Body of pancreas (tissue), 4 donors: ENCODE measurements around the gene KLHL22.

Experiments used
- POLR2A ChIP-seq, 3 donors: fragments of 450-650 bp; IDR thresholded peaks; one replicate each; pipeline ENCODE4 v1.6.1; 2016; ENCODE audit warnings: antibody characterized with exemption in 3 of 3, mild to moderate bottlenecking in 2 of 3
- TF ChIP-seq, protein P1 (sequence below), 7 experiments: fragments of 450-650 bp in 4 of 7; fragments of 200-600 bp in 3 of 7; sonication (generic) in 3 of 7; IDR thresholded peaks; one replicate each; pipeline ENCODE4 v1.5.1; 2016 to 2019; ENCODE audit warnings: antibody characterized with exemption in 7 of 7

DNA sequence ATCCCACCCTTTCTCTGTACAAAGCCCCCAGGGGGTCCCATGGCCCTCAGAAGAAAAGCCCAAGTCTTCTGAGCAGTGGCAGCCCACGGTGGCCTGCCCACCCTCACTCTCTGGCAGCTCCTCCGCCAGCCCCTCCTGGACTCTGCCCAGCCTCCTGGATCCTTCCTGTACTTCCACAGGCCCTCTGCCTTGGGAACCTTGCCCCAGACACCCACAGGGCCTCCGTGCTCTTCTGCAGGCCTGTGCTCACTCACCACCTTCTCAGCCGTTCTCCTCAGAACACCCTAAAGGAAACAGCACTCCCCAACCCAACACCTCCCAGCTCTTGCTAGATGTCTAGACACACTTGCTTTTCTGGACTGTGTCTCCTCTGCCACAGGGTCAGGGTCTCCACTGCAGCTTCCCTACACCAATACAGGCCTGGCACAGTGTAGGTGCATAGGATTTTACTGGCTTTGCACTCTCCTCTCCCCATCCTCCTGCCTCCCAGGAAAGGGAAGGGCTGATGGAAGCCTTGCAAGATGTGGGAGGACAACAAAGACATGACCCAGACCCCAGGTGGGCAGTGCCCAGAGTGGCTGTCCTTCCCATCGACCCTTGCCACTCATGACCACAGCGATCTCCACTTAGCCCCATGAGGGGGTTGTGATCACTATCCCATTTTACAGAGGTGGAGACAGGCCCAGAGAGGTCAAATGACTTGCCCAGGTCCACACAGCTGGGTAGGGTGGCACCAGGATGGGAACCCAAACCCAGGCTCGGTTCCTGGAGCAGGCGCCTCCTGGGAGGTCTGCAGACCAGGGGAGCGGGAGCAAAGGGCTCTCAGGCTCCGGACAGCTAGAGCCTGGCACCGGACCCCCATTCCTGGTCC is 59.9 kb downstream of the KLHL22 start:
- TF ChIP-seq, protein P1, sequence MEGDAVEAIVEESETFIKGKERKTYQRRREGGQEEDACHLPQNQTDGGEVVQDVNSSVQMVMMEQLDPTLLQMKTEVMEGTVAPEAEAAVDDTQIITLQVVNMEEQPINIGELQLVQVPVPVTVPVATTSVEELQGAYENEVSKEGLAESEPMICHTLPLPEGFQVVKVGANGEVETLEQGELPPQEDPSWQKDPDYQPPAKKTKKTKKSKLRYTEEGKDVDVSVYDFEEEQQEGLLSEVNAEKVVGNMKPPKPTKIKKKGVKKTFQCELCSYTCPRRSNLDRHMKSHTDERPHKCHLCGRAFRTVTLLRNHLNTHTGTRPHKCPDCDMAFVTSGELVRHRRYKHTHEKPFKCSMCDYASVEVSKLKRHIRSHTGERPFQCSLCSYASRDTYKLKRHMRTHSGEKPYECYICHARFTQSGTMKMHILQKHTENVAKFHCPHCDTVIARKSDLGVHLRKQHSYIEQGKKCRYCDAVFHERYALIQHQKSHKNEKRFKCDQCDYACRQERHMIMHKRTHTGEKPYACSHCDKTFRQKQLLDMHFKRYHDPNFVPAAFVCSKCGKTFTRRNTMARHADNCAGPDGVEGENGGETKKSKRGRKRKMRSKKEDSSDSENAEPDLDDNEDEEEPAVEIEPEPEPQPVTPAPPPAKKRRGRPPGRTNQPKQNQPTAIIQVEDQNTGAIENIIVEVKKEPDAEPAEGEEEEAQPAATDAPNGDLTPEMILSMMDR (IDR thresholded peaks at IDR 0.05), result no peak
- TF ChIP-seq POLR2A (IDR thresholded peaks at IDR 0.05), result no peak
